ENCODE measurements around the gene RRM1. TPM values are rescaled to one million over a fixed set of nuclear protein-coding genes. Genes with fewer than 3 reads are reported as not detected.
A peak's percentile ranks its signal among the peaks of the same experiment; 100 is the strongest.

Gene RRM1
- total and polyA plus RNA-seq, 2 of the 13 experiments (the other 11 are each of a cell fraction or from before 2014, with no cell fraction given): 17.3 to 108 TPM

DNA sequence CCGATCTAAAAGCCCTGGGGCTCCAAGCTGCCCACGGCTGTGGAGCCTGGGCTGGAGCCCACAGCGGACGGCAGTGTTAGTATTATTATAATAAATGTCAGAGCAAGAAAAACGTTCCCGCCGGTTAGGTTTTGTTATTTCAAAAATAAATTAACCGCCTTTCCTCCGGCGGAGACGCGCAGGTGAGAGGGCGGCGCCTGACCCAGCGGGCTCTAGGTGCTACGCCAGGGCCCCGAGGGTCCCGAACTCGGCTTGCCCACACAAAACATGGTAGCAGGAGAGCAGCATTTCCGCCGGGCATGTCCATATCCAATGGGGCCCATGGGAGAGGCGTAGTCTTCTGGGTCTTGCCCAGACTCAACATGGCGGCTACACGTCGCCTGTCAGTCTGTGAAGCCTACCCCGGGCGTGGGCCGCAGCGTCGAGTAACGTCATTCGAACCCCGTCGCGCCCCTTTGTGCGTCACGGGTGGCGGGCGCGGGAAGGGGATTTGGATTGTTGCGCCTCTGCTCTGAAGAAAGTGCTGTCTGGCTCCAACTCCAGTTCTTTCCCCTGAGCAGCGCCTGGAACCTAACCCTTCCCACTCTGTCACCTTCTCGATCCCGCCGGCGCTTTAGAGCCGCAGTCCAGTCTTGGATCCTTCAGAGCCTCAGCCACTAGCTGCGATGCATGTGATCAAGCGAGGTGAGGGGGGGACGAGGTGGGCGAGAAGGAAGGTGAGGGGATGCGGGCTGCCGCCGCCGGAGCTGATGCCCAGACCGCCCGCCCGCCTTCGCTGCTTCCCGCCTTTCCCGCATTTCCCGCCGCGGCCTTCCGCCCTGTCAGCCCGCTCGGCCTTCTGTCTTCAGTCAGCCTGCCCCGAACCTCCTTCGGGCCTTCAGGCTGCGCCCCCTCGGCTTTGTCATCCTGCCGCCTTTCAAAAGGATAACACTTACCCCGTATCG lies at the start of gene RRM1 (continued):
- TF ChIP-seq, protein P1, sequence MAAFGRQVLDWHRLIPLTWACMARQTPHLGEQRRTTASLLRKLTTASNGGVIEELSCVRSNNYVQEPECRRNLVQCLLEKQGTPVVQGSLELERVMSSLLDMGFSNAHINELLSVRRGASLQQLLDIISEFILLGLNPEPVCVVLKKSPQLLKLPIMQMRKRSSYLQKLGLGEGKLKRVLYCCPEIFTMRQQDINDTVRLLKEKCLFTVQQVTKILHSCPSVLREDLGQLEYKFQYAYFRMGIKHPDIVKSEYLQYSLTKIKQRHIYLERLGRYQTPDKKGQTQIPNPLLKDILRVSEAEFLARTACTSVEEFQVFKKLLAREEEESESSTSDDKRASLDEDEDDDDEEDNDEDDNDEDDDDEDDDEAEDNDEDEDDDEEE (CRISPR knock-in tag; IDR thresholded peaks at IDR 0.05): 0 out of 2 replicates have a peak, but pooled peaks have one; percentile 53
- TF ChIP-seq ZNF570 (CRISPR knock-in tag; IDR thresholded peaks at IDR 0.05; ENCODE audit: borderline replicate concordance) (no peak), ZNF557 (CRISPR knock-in tag; IDR thresholded peaks at IDR 0.05) (no peak), BRD4 (CRISPR knock-in tag; IDR thresholded peaks at IDR 0.05) (no peak), KDM6A (CRISPR knock-in tag; IDR thresholded peaks at IDR 0.05; ENCODE audit: low read depth) (no peak), NFATC3 (CRISPR knock-in tag; IDR thresholded peaks at IDR 0.05) (peak; percentile 42; the same call in 1 of the 2 replicates), ZNF335 (CRISPR knock-in tag; IDR thresholded peaks at IDR 0.05) (peak; percentile 86), ZNF605 (CRISPR knock-in tag; IDR thresholded peaks at IDR 0.05) (peak; percentile 60; the same call in 1 of the 2 replicates), TAF15 (IDR thresholded peaks at IDR 0.05; ENCODE audit: low read depth, low read length, poor library complexity, severe bottlenecking) (no peak), ZIK1 (CRISPR knock-in tag; IDR thresholded peaks at IDR 0.05; ENCODE audit: borderline replicate concordance, low read depth) (peak; percentile 72; the same call in 1 of the 2 replicates), ZNF703 (CRISPR knock-in tag; IDR thresholded peaks at IDR 0.05; ENCODE audit: borderline replicate concordance) (no peak), ZNF331 (CRISPR knock-in tag; IDR thresholded peaks at IDR 0.05) (peak; percentile 67; the same call in 1 of the 2 replicates), ZNF781 (CRISPR knock-in tag; IDR thresholded peaks at IDR 0.05; ENCODE audit: borderline replicate concordance, not compliant biosample characterization) (no peak), SIX4 (CRISPR knock-in tag; IDR thresholded peaks at IDR 0.05) (peak; percentile 86), ZNF30 (CRISPR knock-in tag; IDR thresholded peaks at IDR 0.05) (no peak)
- TF ChIP-seq, protein P2, sequence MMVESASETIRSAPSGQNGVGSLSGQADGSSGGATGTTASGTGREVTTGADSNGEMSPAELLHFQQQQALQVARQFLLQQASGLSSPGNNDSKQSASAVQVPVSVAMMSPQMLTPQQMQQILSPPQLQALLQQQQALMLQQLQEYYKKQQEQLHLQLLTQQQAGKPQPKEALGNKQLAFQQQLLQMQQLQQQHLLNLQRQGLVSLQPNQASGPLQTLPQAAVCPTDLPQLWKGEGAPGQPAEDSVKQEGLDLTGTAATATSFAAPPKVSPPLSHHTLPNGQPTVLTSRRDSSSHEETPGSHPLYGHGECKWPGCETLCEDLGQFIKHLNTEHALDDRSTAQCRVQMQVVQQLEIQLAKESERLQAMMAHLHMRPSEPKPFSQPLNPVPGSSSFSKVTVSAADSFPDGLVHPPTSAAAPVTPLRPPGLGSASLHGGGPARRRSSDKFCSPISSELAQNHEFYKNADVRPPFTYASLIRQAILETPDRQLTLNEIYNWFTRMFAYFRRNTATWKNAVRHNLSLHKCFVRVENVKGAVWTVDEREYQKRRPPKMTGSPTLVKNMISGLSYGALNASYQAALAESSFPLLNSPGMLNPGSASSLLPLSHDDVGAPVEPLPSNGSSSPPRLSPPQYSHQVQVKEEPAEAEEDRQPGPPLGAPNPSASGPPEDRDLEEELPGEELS (CRISPR knock-in tag; IDR thresholded peaks at IDR 0.05): no peak
- TF ChIP-seq, protein P3, sequence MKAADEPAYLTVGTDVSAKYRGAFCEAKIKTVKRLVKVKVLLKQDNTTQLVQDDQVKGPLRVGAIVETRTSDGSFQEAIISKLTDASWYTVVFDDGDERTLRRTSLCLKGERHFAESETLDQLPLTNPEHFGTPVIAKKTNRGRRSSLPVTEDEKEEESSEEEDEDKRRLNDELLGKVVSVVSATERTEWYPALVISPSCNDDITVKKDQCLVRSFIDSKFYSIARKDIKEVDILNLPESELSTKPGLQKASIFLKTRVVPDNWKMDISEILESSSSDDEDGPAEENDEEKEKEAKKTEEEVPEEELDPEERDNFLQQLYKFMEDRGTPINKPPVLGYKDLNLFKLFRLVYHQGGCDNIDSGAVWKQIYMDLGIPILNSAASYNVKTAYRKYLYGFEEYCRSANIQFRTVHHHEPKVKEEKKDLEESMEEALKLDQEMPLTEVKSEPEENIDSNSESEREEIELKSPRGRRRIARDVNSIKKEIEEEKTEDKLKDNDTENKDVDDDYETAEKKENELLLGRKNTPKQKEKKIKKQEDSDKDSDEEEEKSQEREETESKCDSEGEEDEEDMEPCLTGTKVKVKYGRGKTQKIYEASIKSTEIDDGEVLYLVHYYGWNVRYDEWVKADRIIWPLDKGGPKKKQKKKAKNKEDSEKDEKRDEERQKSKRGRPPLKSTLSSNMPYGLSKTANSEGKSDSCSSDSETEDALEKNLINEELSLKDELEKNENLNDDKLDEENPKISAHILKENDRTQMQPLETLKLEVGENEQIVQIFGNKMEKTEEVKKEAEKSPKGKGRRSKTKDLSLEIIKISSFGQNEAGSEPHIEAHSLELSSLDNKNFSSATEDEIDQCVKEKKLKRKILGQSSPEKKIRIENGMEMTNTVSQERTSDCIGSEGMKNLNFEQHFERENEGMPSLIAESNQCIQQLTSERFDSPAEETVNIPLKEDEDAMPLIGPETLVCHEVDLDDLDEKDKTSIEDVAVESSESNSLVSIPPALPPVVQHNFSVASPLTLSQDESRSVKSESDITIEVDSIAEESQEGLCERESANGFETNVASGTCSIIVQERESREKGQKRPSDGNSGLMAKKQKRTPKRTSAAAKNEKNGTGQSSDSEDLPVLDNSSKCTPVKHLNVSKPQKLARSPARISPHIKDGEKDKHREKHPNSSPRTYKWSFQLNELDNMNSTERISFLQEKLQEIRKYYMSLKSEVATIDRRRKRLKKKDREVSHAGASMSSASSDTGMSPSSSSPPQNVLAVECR (CRISPR knock-in tag; IDR thresholded peaks at IDR 0.05; ENCODE audit: borderline replicate concordance): peak; percentile 99
- TF ChIP-seq, protein P4, sequence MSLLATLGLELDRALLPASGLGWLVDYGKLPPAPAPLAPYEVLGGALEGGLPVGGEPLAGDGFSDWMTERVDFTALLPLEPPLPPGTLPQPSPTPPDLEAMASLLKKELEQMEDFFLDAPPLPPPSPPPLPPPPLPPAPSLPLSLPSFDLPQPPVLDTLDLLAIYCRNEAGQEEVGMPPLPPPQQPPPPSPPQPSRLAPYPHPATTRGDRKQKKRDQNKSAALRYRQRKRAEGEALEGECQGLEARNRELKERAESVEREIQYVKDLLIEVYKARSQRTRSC (CRISPR knock-in tag; IDR thresholded peaks at IDR 0.05; ENCODE audit: low read depth): no peak

Measured in HepG2 (cell line).